HFF-Myc (cell line): ENCODE measurements around the gene FBXL3.
"Not testable (repeated sequence)": the region's sequence is repeated elsewhere in the genome, so short reads cannot be mapped to it uniquely, and the experiment has no call there.

Source experiments
- DNase-seq: peaks from one replicate; pipeline ENCODE4 v3.0.0-alpha.2; 2011; ENCODE audit warnings: low read depth; ENCODE audit errors: extremely low read depth
- H3K4me3 ChIP-seq: replicated peaks from 2 replicates; pipeline ENCODE4 v1.5.1; 2011; ENCODE audit warnings: low read depth, mild to moderate bottlenecking, control low read depth, low read length
- CTCF ChIP-seq: IDR thresholded peaks from 2 replicates; pipeline ENCODE4 v1.5.1; 2012; ENCODE audit warnings: mild to moderate bottlenecking, low read depth, low read length, control low read depth; ENCODE audit errors: missing control alignments

FBXL3 gene

GRCh38 chr13:76971851-76972829 lies 54.8 kb downstream of the FBXL3 start:
- no peak for TF ChIP-seq CTCF
- DNase-seq = no peak

GRCh38 chr13:76971215-76971614 lies 55.7 kb downstream of the FBXL3 start:
- no peak for DNase-seq
- no peak overlapping the region for H3K4me3 ChIP-seq
- no peak for TF ChIP-seq CTCF

More at GRCh38 chr13:76971851-76972829, 54.8 kb downstream of the FBXL3 start:
- H3K4me3 ChIP-seq = no peak overlapping the region

GRCh38 chr13:76969488-76970365 lies 57.2 kb downstream of the FBXL3 start:
- no peak overlapping the region for H3K4me3 ChIP-seq
- no peak for DNase-seq
- TF ChIP-seq CTCF = no peak

GRCh38 chr13:76968041-76968440 lies 58.9 kb downstream of the FBXL3 start:
- TF ChIP-seq CTCF = no peak
- H3K4me3 ChIP-seq = no peak overlapping the region
- DNase-seq = no peak

GRCh38 chr13:76967031-76967430 lies 59.9 kb downstream of the FBXL3 start:
- no peak for TF ChIP-seq CTCF

GRCh38 chr13:76965759-76966421 lies 61.1 kb downstream of the FBXL3 start:
- DNase-seq = peak; percentile 62
- no peak for TF ChIP-seq CTCF
- H3K4me3 ChIP-seq = no peak overlapping the region

More at GRCh38 chr13:76967031-76967430, 59.9 kb downstream of the FBXL3 start:
- no peak overlapping the region for H3K4me3 ChIP-seq
- DNase-seq = no peak

GRCh38 chr13:76959734-76960133 lies 67.2 kb downstream of the FBXL3 start:
- not testable (repeated sequence) for DNase-seq, H3K4me3 ChIP-seq
